WTC11 (cell line): ENCODE data around the gene TMEM187.

Source experiments
- CREB1 ChIP-seq: sonication (generic); formaldehyde crosslinking; IDR thresholded peaks from 2 replicates; pipeline ENCODE4 v1.8.0; 2023; ENCODE audit warnings: mild to moderate bottlenecking, missing genetic modification reagents
- CTCF ChIP-seq: fragments of 200-600 bp; IDR thresholded peaks from 2 replicates; pipeline ENCODE4 v1.8.0; 2022; ENCODE audit warnings: antibody characterized with exemption
- ZBTB43 ChIP-seq: sonication (generic); formaldehyde crosslinking; IDR thresholded peaks from 2 replicates; pipeline ENCODE4 v1.8.1; 2023; ENCODE audit warnings: mild to moderate bottlenecking, missing genetic modification reagents

GRCh38 chrX:153972368-153973126 lies at the start of gene TMEM187:
- TF ChIP-seq CTCF (no peak), ZBTB43 (no peak), CREB1 (CRISPR knock-in tag) (no peak)
